Hematopoietic multipotent progenitor cell treated with erythropoietin and hydrocortisone succinate and interleukin-3 and kit ligand, for 6 days (in vitro differentiated cells): ENCODE data around the gene SLC6A18.

Experiments used
- DNase-seq: peaks from one replicate; pipeline ENCODE4 v3.0.0-alpha.2; 2015

Gene SLC6A18

GRCh38 chr5:1294206-1294834, 69.1 kb downstream of the SLC6A18 start:
- DNase-seq = no peak

GRCh38 chr5:1294835-1295649, 69.9 kb downstream of the SLC6A18 start, which contains the start of gene TERT:
Gene TERT (minus strand): TSS chr5:1295068. CDS start chr5:1294989, 79 bp downstream.
- DNase-seq = peak; percentile 47

GRCh38 chr5:1295650-1296037, 70.5 kb downstream of the SLC6A18 start:
- DNase-seq = no peak
